Pons (tissue), 1 donor: ENCODE measurements around the gene CARMIL1.

Experiments used
- DNase-seq: peaks from one replicate; pipeline ENCODE4 v3.0.0-alpha.2; 2016; ENCODE audit warnings: low spot score

Gene CARMIL1

GRCh38 chr6:25477006-25477590 lies 197.9 kb downstream of the CARMIL1 start:
- DNase-seq, result no peak

- DNase-seq, result no peak
These were observed 199.8 kb downstream of the CARMIL1 start for GRCh38 chr6:25478973-25479372.

GRCh38 chr6:25481267-25481666 lies 202.1 kb downstream of the CARMIL1 start:
- no peak for DNase-seq

GRCh38 chr6:25482996-25483395 lies 203.8 kb downstream of the CARMIL1 start:
- DNase-seq, result no peak

GRCh38 chr6:25483943-25484342 lies 204.8 kb downstream of the CARMIL1 start:
- no peak for DNase-seq

GRCh38 chr6:25484900-25485299 lies 205.7 kb downstream of the CARMIL1 start:
- DNase-seq, result no peak

- no peak for DNase-seq
These were observed 206.8 kb downstream of the CARMIL1 start for GRCh38 chr6:25485821-25486534.

GRCh38 chr6:25486550-25486949 lies 207.4 kb downstream of the CARMIL1 start:
- DNase-seq, result no peak

GRCh38 chr6:25487012-25487411 lies 207.8 kb downstream of the CARMIL1 start:
- no peak for DNase-seq

GRCh38 chr6:25488156-25488555 lies 209.0 kb downstream of the CARMIL1 start:
- no peak for DNase-seq

GRCh38 chr6:25489399-25489798 lies 210.2 kb downstream of the CARMIL1 start:
- no peak for DNase-seq

GRCh38 chr6:25490018-25490801 lies 211.0 kb downstream of the CARMIL1 start:
- DNase-seq, result peak; percentile 87

- DNase-seq, result no peak
These were observed 213.8 kb downstream of the CARMIL1 start for GRCh38 chr6:25492951-25493350.

GRCh38 chr6:25494469-25494868 lies 215.3 kb downstream of the CARMIL1 start:
- DNase-seq, result no peak

- DNase-seq, result peak; percentile 18
These were observed 218.3 kb downstream of the CARMIL1 start for GRCh38 chr6:25497383-25498040.

- DNase-seq, result no peak
These were observed 219.3 kb downstream of the CARMIL1 start for GRCh38 chr6:25498505-25498904.

- DNase-seq, result no peak
These were observed 220.6 kb downstream of the CARMIL1 start for GRCh38 chr6:25499615-25500235.

- DNase-seq, result no peak
These were observed 224.5 kb downstream of the CARMIL1 start for GRCh38 chr6:25503686-25504085.

GRCh38 chr6:25504661-25505060 lies 225.5 kb downstream of the CARMIL1 start:
- DNase-seq, result no peak

GRCh38 chr6:25506020-25506419 lies 226.8 kb downstream of the CARMIL1 start:
- DNase-seq, result no peak

- no peak for DNase-seq
These were observed 228.9 kb downstream of the CARMIL1 start for GRCh38 chr6:25508051-25508450.

- DNase-seq, result no peak
These were observed 232.2 kb downstream of the CARMIL1 start for GRCh38 chr6:25511376-25511775.
